OCI-LY7 (cell line): ENCODE results near the gene RPL22. TPM values are rescaled to one million over a fixed set of nuclear protein-coding genes. Genes with fewer than 3 reads are reported as not detected.

Experiments used
- BruUV-seq: library from RNA; stranded (reverse); fragments of 400-500 nt; replicated peaks from 2 replicates; lab custom pipeline; 2021; lab: Mats Ljungman, UMichigan
- CTCF ChIA-PET: fragments of 300-600 bp; sonication (Branson Sonifier 250); formaldehyde crosslinking; loops from one replicate; lab custom pipeline; 2022; ENCODE audit warnings: antibody characterized with exemption; ENCODE audit not compliant: unreplicated experiment; lab: Charles Lee
- POLR2A ChIA-PET: fragments of 300-600 bp; sonication (Branson Sonifier 250); formaldehyde crosslinking; loops from one replicate; lab custom pipeline; 2022; ENCODE audit warnings: antibody characterized with exemption; lab: Charles Lee
- DNase-seq: peaks from one replicate; pipeline ENCODE4 v3.0.0-alpha.2; 2015; ENCODE audit warnings: low spot score
- H2AFZ ChIP-seq: fragments of 200-600 bp; sonication (generic), shearing (Covaris generic); 2 replicates; pipeline ENCODE4 v1.6.1; 2014; ENCODE audit warnings: mild to moderate bottlenecking, antibody characterized with exemption, low read length, moderate library complexity
- H3K27ac ChIP-seq: fragments of 200-600 bp; sonication (generic); 2 replicates; pipeline ENCODE4 v1.5.1; 2014; ENCODE audit warnings: mixed run types, low read depth, mild to moderate bottlenecking, moderate library complexity, low read length, inconsistent platforms; ENCODE audit not compliant: poor library complexity, severe bottlenecking
- H3K36me3 ChIP-seq: fragments of 200-600 bp; sonication (generic); 2 replicates; pipeline ENCODE4 v1.6.1; 2014; ENCODE audit warnings: mild to moderate bottlenecking, antibody characterized with exemption, low read length, moderate library complexity, mixed read lengths; ENCODE audit not compliant: insufficient read depth
- H3K4me1 ChIP-seq: fragments of 200-600 bp; sonication (generic); 2 replicates; pipeline ENCODE4 v1.5.1; 2014; ENCODE audit warnings: mild to moderate bottlenecking, low read length; ENCODE audit not compliant: insufficient read depth, poor library complexity, severe bottlenecking
- H3K4me2 ChIP-seq: fragments of 200-600 bp; sonication (generic); 2 replicates; pipeline ENCODE4 v1.6.1; 2014; ENCODE audit warnings: mild to moderate bottlenecking, low read length
- H3K4me3 ChIP-seq: fragments of 200-600 bp; sonication (generic); 2 replicates; pipeline ENCODE4 v1.5.1; 2014; ENCODE audit warnings: mild to moderate bottlenecking, low read depth, low read length; ENCODE audit not compliant: poor library complexity, severe bottlenecking
- H3K79me2 ChIP-seq: fragments of 200-600 bp; sonication (generic); 2 replicates; pipeline ENCODE4 v1.6.1; 2016; ENCODE audit warnings: low read depth, mild to moderate bottlenecking, low read length, moderate library complexity, mixed read lengths; ENCODE audit not compliant: insufficient read depth
- H3K9me2 ChIP-seq: fragments of 200-600 bp; sonication (generic); 2 replicates; pipeline ENCODE4 v1.6.1; 2016; ENCODE audit warnings: mild to moderate bottlenecking, low read length, mixed read lengths; ENCODE audit not compliant: insufficient read depth
- H3K9me3 ChIP-seq: fragments of 200-600 bp; sonication (generic); 2 replicates; pipeline ENCODE4 v1.6.1; 2014; ENCODE audit warnings: mild to moderate bottlenecking, mixed run types, low read length, mixed read lengths
- H4K20me1 ChIP-seq: fragments of 200-600 bp; sonication (generic); 2 replicates; pipeline ENCODE4 v1.6.1; 2014; ENCODE audit warnings: mild to moderate bottlenecking, antibody characterized with exemption, low read length, moderate library complexity, mixed read lengths; ENCODE audit not compliant: insufficient read depth
- CTCF ChIP-seq: fragments of 200-600 bp; sonication (generic); conservative IDR thresholded peaks from 2 replicates; pipeline ENCODE4 v1.5.1; 2014; ENCODE audit warnings: mild to moderate bottlenecking, antibody characterized with exemption, low read length, moderate library complexity, mixed read lengths
- EZH2phosphoT487 ChIP-seq: fragments of 200-600 bp; sonication (generic); IDR thresholded peaks from 2 replicates; pipeline ENCODE4 v1.6.1; 2018; ENCODE audit warnings: low read depth, borderline replicate concordance, mild to moderate bottlenecking, mixed run types, antibody characterized with exemption, low read length, moderate library complexity, mixed read lengths
- intact Hi-C: fragments of 100-400 bp; cut with micrococcal nuclease; formaldehyde crosslinking; loops from one replicate; pipeline ENCODE4 v1.10.0; 2022; ENCODE audit not compliant: unreplicated experiment
- total RNA-seq, 2 experiments: library from RNA; depleted of rRNA in 1 of 2; stranded (reverse); fragments of >200 nt in 1 of 2; shearing (Covaris generic) in 1 of 2; gene quantifications; 2 replicates each; pipeline ENCODE4 v1.2.3, GENCODE V29; 2014 to 2022

Gene RPL22
- total RNA-seq, 2 experiments from 2014 or later: 249 to 589 TPM

DNA sequence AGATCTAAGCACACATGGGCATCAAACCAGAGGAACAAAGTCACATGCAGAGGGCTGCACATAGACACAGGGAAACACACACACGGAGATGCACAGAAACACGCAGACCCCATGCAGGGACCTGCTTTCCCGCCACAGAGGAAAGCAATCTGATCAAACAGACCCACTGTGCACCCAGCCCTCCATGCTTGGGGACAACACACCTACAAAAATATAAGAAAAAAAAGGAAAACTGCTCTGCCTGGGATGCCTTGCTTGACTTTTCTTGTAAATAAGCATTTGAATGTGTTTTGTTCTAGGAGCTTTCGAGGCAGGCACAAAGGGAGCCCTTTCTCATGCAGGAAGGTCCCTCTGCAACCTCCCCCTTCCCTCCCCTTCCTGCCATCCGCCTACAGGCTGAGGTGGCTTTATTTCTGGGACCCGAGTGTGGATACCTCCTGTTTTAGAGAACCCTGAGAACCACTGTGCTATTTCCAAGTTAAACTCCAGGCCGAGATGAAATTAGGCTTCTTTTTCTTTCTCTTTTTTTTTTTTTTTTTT is 39.9 kb upstream of the RPL22 start:
- Histone ChIP-seq H3K27ac (no peak overlapping the region), H4K20me1 (0 out of 2 replicates have a peak, but pooled peaks cover 4% of the 10 kb centered on the region), H3K79me2 (peaks cover 11% of the 10 kb centered on the region), H3K9me2 (no peaks in the 10 kb centered on the region), H3K4me1 (peaks cover 11% of the 10 kb centered on the region), H3K9me3 (no peaks in the 10 kb centered on the region), H3K36me3 (peaks cover 3% of the 10 kb centered on the region; the same call in 1 of the 2 replicates), H3K4me2 (no peak overlapping the region), H2AFZ (no peak overlapping the region), H3K4me3 (no peak overlapping the region)
- TF ChIP-seq EZH2phosphoT487 (no peak), CTCF (no peak)
- intact Hi-C loops: loop anchor here (5.0 kb wide), 2 partner anchors 42 to 153 kb away; partner anchors contain the start of genes ACOT7 and RPL22
- no TSS peak for BruUV-seq
- POLR2A ChIA-PET: no interaction called here
- no peak for DNase-seq
- CTCF ChIA-PET: no interaction called here

GRCh38 chr1:6237093-6237492 is 37.7 kb upstream of the RPL22 start:
- intact Hi-C loops: loop anchor here (5.0 kb wide), 2 partner anchors 40 to 155 kb away; partner anchors contain the start of genes ACOT7 and RPL22
- BruUV-seq: no TSS peak
- no peak for TF ChIP-seq CTCF
- no peak for TF ChIP-seq EZH2phosphoT487
- CTCF ChIA-PET: no interaction called here
- Histone ChIP-seq H3K9me2 (no peaks in the 10 kb centered on the region), H3K36me3 (peaks cover 24% of the 10 kb centered on the region), H4K20me1 (0 out of 2 replicates have a peak, but pooled peaks cover 11% of the 10 kb centered on the region), H2AFZ (no peak overlapping the region), H3K4me1 (peaks cover 20% of the 10 kb centered on the region), H3K4me2 (no peak overlapping the region), H3K79me2 (peaks cover 24% of the 10 kb centered on the region), H3K27ac (no peak overlapping the region), H3K4me3 (no peak overlapping the region), H3K9me3 (no peaks in the 10 kb centered on the region)
- POLR2A ChIA-PET: no interaction called here
- DNase-seq: no peak

GRCh38 chr1:6235296-6235677 is 35.9 kb upstream of the RPL22 start:
- BruUV-seq: no TSS peak
- peaks cover 20% of the 10 kb centered on the region for H3K4me1 ChIP-seq
- POLR2A ChIA-PET: interaction anchor here (1.0 to 1.5 kb wide), 2 partner anchors 35 to 243 kb away, joined by 3 to 7 read pairs; partner anchors contain the start of gene NPHP4
- CTCF ChIA-PET: no interaction called here
- peak overlapping the region; percentile 24; the same call in 1 of the 2 replicates for H2AFZ ChIP-seq
- TF ChIP-seq CTCF (no peak), EZH2phosphoT487 (no peak)
- peak; percentile 40 for DNase-seq
- H3K79me2 ChIP-seq: peaks cover 24% of the 10 kb centered on the region
- H3K36me3 ChIP-seq: peaks cover 41% of the 10 kb centered on the region
- 0 out of 2 replicates have a peak, but pooled peaks cover 11% of the 10 kb centered on the region for H4K20me1 ChIP-seq
- H3K4me3 ChIP-seq: peak overlapping the region; percentile 96
- H3K9me3 ChIP-seq: no peaks in the 10 kb centered on the region
- peak overlapping the region; percentile 92 for H3K4me2 ChIP-seq
- intact Hi-C loops: loop anchor here (5.0 kb wide), 2 partner anchors 38 to 157 kb away; partner anchors contain the start of genes ACOT7 and RPL22
- peak overlapping the region; percentile 14 for H3K27ac ChIP-seq
- no peaks in the 10 kb centered on the region for H3K9me2 ChIP-seq
